Mammary epithelial cell (primary cell): ENCODE results near the gene SETD2.

Source experiments
- EZH2 ChIP-seq: IDR thresholded peaks from 2 replicates; pipeline ENCODE4 v1.6.1; 2012; ENCODE audit warnings: low read length, inconsistent platforms, borderline replicate concordance
- TF ChIP-seq, protein P1 (sequence below), 2 donors: IDR thresholded peaks in 1 of 2; conservative IDR thresholded peaks in 1 of 2; 2 replicates each; pipeline ENCODE4 v1.5.1; 2011 to 2012; ENCODE audit warnings: inconsistent platforms in 2 of 2, low read length in 2 of 2, mild to moderate bottlenecking in 2 of 2, control low read depth in 1 of 2, low read depth in 1 of 2; ENCODE audit not compliant: insufficient read depth in 1 of 2; ENCODE audit errors: extremely low read depth in 1 of 2

GRCh38 chr3:47163169-47164006 is 525 bp downstream of the SETD2 start:
- TF ChIP-seq, protein P1, sequence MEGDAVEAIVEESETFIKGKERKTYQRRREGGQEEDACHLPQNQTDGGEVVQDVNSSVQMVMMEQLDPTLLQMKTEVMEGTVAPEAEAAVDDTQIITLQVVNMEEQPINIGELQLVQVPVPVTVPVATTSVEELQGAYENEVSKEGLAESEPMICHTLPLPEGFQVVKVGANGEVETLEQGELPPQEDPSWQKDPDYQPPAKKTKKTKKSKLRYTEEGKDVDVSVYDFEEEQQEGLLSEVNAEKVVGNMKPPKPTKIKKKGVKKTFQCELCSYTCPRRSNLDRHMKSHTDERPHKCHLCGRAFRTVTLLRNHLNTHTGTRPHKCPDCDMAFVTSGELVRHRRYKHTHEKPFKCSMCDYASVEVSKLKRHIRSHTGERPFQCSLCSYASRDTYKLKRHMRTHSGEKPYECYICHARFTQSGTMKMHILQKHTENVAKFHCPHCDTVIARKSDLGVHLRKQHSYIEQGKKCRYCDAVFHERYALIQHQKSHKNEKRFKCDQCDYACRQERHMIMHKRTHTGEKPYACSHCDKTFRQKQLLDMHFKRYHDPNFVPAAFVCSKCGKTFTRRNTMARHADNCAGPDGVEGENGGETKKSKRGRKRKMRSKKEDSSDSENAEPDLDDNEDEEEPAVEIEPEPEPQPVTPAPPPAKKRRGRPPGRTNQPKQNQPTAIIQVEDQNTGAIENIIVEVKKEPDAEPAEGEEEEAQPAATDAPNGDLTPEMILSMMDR (conservative IDR thresholded peaks at IDR 0.05 in 1 of 2, IDR thresholded peaks at IDR 0.05 in 1 of 2; ENCODE audit: extremely low read depth in 1 of 2, insufficient read depth in 1 of 2, low read depth in 1 of 2, low read length in 2 of 2) = no peak
- no peak for TF ChIP-seq EZH2
